GM20431 (cell line): ENCODE measurements around the gene PPP1CB.
"Not testable (repeated sequence)": the region's sequence is repeated elsewhere in the genome, so short reads cannot be mapped to it uniquely, and the experiment has no call there.

Experiments
- in situ Hi-C: fragments of 300-500 bp; cut with MseI, MboI; formaldehyde crosslinking; loops from one replicate; pipeline ENCODE4 v1.15.0; 2020; ENCODE audit warnings: low sequenced_read_pairs; ENCODE audit not compliant: unreplicated experiment

Gene PPP1CB

DNA sequence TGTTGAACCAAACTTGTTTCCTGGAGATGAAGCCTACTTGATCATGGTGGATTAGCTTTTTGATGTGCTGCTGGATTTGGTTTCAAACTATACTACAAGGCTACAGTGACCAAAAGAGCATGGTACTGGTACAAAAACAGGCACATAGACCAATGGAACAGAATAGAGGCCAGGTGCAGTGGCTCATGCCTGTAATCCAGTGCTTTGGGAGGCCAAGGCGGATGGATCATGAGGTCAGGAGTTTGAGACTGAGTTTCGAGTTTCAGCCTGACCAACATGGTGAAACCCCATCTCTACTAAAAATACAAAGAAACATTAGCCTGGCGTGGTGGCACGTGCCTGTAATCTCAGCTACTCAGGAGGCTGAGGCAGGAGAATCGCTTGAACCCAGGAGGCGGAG lies 9.0 kb upstream of the PPP1CB start:
- in situ Hi-C loops, result not testable (repeated sequence)

DNA sequence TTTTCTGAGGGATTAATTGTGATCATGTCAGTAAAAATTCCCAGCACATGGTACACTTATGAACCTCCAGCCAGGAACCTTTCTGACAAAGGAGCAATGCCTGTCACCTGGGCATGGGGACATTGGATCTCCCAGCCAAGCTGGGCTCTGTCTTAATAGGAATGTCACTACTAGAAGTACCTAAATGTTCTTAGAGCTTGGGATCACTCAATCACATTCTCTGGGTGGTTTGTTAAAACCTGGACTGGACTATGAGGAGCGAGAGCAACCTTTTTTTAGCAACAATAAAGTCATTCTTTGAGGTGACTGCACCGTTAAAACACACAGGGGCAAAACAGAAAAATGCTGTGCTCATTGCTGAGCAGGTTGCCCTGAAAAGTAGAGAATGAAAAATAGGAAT lies 6.4 kb upstream of the PPP1CB start:
- in situ Hi-C loops, result no loop called here

DNA sequence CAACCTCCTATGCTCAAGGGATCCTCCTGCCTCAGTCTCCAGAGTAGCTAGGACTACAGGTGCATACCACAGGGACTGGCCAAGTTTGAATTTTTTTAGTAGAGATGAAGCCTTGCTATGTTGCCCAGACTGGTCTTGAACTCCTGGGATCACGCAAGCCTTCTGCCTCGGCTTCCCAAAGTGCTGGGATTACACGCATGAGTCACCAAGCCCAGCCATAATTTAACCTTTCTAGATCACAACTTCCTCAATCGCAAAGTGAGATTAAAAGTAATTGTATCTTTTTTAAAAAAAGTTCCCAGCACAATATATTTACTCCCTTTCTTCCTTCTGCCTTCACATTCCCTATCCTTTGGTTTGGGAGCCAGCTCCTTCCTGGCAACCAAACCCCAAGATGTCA lies 5.8 kb upstream of the PPP1CB start:
- in situ Hi-C loops, result no loop called here

GRCh38 chr2:28746429-28747111 lies 5.1 kb upstream of the PPP1CB start:
- in situ Hi-C loops, result no loop called here

- in situ Hi-C loops, result no loop called here
Observed at GRCh38 chr2:28747714-28748113, 3.9 kb upstream of the PPP1CB start.

- in situ Hi-C loops, result no loop called here
Observed at GRCh38 chr2:28748176-28748575, 3.5 kb upstream of the PPP1CB start.

DNA sequence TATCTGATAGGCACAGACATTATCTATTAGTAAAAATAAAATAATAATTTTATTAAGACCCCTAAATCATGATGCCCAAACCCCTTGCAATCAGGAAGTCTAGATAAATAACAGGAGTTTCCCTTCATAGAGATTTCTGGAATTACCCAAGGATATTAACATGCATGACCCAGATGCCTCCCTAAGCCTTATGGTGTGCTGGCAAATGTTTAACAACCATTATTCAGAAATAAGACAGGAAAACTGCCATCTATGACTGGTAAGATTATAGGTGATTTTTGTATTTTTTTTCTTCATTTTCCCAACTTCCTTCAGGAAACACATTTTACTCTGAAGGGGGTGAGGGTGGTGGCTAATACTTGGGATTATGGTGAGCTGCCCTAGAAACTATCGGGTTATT lies 2.7 kb upstream of the PPP1CB start:
- in situ Hi-C loops, result no loop called here

GRCh38 chr2:28749526-28749925 lies 2.1 kb upstream of the PPP1CB start:
- in situ Hi-C loops, result no loop called here

DNA sequence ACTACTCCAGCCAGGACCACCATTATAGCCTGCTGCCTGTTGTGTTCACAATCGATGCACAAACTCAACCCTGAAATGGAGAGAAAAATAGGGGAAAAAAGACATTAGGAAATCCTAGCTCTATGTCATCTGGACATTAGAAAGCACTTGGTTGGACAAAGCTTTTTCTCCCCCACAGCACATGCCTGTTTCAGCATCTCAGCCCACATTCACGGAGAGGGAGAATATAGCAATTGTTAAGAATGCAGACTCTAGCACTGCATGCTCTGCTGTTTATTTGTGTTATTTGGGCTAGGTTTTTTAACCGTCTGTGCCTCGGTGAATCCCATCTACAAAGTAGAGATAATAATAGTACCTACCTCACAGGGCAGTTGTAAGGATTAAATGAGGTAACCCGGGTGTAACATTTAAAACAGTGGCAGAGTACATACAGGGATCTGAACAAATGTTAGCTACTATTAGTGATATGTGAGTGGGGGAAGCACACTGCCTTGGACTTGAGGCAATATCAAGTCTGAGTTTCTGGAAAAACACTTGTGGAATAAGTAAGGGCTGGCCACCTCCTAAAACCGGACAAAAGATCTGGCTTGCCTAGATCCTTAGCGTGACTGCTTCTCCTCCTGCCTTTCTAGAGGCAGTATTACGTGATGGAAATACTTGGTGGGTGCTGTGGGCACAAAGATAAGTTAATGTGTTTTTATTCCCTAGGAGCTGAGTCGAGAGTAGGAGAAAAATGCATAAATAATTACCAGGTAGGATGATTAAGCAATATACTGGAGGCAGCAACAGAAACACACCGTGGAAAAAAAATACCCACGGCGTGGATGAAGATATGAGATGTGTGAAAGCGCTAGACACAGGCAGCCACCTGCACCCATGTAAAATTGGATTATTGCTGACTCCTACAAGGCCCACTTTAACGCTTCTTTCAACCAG lies 1.0 kb upstream of the PPP1CB start:
- in situ Hi-C loops, result loop anchor here (25.0 kb wide), 1 partner anchor 163 kb away; no protein-coding TSS in a partner anchor

DNA sequence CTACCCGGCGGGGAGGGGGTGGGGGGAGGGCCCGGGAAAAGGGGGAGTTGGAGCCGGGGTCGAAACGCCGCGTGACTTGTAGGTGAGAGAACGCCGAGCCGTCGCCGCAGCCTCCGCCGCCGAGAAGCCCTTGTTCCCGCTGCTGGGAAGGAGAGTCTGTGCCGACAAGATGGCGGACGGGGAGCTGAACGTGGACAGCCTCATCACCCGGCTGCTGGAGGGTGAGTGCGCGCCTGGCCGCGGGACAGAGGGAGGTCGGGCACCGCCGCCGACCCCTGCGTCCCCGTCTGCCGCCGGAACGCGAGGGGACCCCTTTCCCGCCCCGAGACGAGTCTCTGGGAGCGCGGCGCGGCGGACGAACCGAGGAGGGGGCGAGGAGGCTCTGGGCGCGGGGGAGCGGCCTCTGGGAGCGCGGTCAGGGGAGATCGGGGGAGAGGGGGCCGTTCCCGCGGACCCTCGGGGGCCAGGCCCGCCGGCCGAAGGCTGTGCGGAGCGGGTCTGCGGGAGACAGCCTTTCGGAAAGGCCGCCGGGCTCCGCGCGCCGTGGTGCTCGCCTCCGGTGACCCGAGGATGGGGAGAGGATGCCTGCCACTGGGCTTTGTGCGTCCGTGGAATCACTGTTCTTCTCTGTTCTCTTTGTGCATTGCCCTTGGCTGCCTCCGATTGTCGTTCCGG lies 463 bp downstream of the PPP1CB start:
- in situ Hi-C loops, result loop anchor here (25.0 kb wide), 1 partner anchor 165 kb away; no protein-coding TSS in a partner anchor

- in situ Hi-C loops, result loop anchor here (25.0 kb wide), 1 partner anchor 166 kb away; no protein-coding TSS in a partner anchor
Observed at GRCh38 chr2:28752631-28753376, 1.2 kb downstream of the PPP1CB start.

GRCh38 chr2:28754321-28754720 lies 2.7 kb downstream of the PPP1CB start:
- in situ Hi-C loops, result loop anchor here (25.0 kb wide), 1 partner anchor 167 kb away; no protein-coding TSS in a partner anchor

GRCh38 chr2:28755421-28755820 lies 3.8 kb downstream of the PPP1CB start:
- in situ Hi-C loops, result loop anchor here (25.0 kb wide), 1 partner anchor 168 kb away; no protein-coding TSS in a partner anchor

- in situ Hi-C loops, result loop anchor here (25.0 kb wide), 1 partner anchor 171 kb away; no protein-coding TSS in a partner anchor
Observed at GRCh38 chr2:28758459-28758858, 6.8 kb downstream of the PPP1CB start.

DNA sequence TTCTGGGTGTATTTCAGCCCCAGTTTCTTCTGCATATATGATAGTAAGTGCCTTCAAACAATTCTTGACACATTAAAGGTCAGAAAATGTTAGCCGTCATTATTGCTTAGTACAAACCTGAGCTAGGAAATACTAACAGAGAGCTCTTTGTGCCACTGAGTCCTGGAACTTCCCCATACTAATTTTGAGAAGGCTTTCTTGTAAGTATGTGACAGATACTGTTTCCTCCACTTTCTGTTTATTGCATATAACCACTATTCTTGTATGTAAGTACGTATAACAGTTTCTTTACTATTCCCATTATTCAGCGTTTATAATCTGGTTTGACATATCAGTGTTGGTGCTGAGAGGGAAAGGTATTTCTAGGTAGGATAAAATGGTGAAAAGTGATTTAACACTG lies 9.8 kb downstream of the PPP1CB start:
- in situ Hi-C loops, result loop anchor here (25.0 kb wide), 1 partner anchor 174 kb away; no protein-coding TSS in a partner anchor

DNA sequence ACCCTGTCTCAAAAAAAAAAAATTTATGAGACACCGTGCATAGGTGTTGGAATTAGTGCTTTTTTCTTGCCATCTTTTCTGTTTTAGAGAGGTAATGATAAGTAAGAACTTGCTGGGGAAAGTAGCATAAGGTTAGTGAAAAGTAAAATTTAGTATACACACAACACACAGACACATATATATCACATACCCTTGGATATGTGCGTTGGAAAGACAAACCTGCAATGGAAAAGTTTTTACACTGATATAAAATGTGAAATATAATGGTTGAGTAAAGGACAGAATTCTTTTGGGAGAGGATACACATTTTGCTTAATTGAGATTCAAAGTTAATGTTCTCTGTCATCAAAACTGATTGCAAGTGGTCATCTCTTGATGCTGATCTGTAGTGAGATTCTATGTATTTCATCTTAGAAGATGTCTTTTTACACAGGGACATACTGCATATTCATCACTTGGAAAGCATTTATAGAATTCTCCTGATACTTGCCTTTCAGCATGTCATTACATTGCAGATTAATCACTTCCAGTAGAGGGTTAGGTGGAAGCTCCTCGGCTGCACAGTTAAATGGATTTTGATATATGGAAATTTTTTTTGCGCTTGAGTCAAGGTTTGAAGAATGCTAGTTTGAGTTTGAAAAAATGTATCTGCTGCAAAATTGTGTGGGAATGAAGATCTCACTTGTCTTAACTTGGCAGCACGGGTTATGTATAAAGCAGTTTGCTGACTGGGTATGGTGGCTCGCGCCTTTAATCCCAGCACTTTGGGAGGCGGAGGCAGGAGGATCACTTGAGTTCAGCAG lies 13.5 kb downstream of the PPP1CB start:
- in situ Hi-C loops, result loop anchor here (25.0 kb wide), 1 partner anchor 178 kb away; no protein-coding TSS in a partner anchor

GRCh38 chr2:28766070-28766469 lies 14.4 kb downstream of the PPP1CB start:
- in situ Hi-C loops, result loop anchor here (25.0 kb wide), 1 partner anchor 179 kb away; no protein-coding TSS in a partner anchor

DNA sequence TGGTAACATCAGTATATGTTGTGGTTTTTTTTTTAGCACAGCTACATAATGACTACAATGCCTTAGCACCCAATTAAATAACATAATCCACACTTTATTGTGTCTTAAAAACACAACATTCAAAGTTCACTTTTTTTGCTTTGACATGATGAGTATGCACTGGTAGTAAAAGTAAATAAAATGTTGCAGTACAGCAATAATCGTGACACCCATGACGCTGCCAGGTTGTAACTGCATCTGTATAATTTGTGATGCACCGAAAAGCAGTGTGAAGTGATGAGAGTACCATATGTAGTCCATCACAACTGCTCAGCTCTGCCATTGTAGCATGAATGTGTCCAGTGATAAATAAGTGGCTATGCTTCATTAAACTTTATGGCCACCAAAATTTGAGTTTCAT lies 15.7 kb downstream of the PPP1CB start:
- in situ Hi-C loops, result loop anchor here (25.0 kb wide), 1 partner anchor 180 kb away; no protein-coding TSS in a partner anchor

GRCh38 chr2:28768422-28768821 lies 16.8 kb downstream of the PPP1CB start:
- in situ Hi-C loops, result loop anchor here (25.0 kb wide), 1 partner anchor 181 kb away; no protein-coding TSS in a partner anchor
